Muscle of back (tissue), 11 donors: ENCODE measurements around the gene CREG2. TPM values are rescaled to one million over a fixed set of nuclear protein-coding genes. Genes with fewer than 3 reads are reported as not detected.
"Not testable (repeated sequence)": the region's sequence is repeated elsewhere in the genome, so short reads cannot be mapped to it uniquely, and the experiment has no call there.

ENCODE experiments used
- DNase-seq, 3 donors: peaks; one replicate each; pipeline versions ENCODE4 v3.0.0 to v3.0.0-alpha.2; 2013
- polyA plus RNA-seq, 10 donors: library from polyadenylated mRNA; unstranded; fragments of 120-200 nt; gene quantifications; one replicate each; pipeline ENCODE4 v1.2.1, GENCODE V29; 2013; ENCODE audit not compliant: insufficient read length in 10 of 10

Gene CREG2
- polyA plus RNA-seq, 10 donors: 2.3 to 8.1 (median 3.6) TPM

DNA sequence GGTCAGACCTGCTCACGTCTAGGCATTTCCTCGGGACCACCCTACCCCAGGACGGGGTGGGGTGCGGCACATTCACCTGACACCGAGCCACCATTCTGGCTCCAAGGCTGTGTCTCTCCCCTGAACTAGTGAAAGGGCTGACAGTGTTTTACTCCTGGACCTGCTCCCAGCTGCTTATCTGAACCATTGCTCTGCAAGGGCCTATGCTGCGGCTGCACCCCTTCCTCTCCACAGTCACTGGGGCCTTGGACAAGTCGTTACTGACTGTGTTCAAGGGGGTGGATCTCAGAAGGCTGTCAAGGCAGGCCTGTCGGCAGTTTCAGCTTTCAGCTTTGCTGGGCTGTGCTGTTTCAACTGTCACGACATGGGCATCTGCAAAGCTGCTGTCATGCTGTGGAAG is 11.7 kb downstream of the CREG2 start:
- DNase-seq: no peak

DNA sequence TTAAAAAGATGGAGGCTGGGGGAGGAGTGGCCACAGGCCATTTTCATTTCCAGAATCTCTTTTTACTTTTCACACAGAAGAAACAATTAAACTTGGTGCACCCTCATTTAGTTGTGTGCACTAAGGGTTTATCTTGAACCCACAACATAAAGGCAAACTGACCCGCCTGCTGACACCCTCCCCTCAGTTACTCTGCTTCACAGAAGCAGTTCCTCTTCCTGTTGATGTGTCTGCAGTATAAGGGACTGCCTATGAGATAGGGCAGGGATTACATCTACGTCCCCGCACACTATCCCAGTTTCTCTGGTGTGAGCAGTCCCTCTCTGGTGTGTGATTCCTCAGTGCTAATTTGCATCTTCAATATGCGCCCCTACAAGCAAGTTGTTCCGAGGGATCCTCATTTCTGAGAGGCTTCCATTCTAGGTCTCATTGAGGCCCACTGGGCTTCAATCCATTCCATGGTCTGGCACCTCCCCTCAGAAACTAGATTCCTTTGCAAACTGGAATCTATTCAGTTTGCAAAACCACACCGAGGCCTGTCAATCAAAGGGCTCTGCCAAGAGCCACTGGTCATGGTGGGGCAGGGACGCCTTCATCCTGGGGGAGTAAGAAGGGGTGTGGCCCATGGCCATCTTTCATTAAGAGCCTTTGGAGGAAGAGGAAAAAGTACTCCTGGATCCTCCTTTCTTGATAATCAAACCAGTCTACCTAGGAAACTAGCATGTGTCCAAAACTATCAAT is 12.3 kb downstream of the CREG2 start:
- DNase-seq: no peak

DNA sequence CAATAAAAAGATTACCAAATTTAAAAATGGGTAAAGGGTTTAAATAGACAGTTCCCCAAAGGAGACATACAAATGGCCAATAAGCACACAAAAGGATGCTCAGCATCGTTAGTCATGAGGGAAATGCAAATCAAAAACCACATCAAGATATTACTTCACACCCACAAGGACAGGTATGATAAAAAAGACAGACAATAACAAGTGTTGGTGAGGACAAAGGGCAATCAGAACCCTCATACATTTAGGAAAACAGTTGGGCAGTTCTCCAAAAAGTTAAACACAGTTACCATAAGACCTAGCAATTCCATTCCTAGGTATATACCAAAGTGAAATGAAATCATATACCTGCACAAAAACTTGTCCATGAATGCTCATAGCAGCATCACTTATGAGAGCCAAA is 14.5 kb downstream of the CREG2 start:
- no peak for DNase-seq

DNA sequence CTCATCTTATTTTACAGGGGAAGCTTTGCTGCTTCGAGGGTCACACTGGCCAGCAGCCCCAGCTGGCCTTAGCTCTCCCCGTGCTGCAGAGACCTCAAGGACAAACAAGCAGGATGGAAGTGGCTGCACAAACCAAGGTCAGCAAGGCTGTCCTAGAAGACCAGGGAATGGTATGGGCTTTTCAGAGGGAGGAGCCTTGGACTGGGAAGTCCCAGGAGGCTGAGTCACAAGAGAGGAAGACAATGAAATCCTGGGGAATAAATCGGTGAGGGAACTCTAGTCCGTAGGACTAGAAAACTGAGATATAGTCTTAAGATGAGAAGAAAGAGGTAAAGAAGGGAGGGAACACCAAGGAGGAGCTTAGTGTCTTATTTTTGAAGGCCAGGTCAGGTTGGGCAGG is 15.7 kb downstream of the CREG2 start:
- no peak for DNase-seq

DNA sequence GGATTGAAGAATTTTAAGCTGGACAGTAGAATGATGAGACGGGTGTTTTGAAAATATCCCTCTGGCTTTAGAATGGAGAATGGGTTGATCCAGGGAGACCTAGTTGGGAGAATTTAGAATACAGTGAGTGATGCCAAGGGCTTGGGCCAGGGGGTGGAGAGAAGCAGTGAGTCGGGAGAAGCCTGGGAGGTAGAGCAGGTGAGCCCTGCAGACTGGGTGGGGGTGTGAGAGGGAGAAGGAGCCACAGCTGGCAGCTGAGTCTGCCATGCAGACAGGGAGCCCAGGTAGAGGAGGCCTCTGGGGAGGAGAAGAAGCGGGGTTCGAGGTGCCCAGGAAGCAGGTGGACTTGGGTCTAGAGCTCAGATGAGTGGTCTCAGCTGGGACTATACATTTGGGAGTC is 18.2 kb downstream of the CREG2 start:
- DNase-seq: no peak

DNA sequence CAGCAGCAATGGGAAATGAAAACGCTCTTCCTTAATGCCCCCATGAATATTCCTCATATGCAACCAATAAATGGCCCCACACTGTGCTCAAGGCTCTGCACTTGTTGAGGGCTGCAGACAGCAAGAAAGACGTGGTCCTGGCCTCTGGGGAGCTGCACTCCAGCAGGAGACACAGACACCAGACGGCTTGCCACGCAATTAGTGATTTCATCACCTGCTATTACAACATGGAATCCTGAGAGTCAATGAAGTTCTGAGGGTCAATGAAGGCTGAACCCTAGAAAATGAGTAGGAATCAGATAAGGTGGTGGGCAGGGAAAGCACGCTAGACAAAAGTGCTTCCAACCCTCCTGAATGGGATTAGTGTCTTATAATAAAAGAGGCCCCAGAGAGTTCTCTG is 18.9 kb downstream of the CREG2 start:
- DNase-seq: no peak

DNA sequence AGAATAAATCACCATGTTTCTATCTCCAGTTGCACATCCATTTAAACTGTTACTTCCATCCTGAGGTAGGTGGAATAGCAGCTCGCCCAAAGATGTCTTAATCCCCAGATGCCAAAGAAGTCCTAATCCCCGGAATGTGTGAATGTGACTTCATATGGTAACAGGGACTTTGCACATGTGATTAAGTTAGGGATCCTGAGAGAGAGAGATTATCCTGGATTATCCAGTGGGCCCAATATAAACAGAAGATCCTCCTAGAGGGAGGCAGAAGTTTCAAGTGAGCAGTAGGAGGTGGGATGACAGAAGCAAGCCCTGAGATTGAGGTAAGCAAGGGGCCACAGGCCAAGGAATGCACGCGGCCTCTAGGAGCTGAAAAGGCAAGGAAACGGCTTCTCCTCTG is 19.8 kb downstream of the CREG2 start:
- DNase-seq: no peak

DNA sequence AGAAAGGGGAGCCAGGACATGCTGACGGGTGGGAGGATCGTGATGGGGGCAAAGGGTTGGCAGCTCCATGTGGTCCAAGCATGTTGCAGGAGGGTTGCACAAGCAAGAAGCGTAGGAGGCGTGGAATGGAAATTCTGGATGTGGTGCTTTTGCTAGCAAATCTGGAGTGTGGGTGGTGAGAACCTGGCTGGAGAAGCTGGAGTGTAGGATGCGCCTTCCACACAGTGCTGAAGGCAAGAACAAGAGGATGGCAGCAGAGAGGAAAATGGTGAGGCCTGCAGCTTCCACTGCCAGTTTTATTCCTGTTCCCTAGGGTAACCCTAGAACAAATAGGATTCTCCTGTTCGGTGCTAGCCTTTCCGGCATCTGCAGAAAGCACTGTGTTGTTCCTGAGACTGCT is 22.4 kb downstream of the CREG2 start:
- DNase-seq: no peak

DNA sequence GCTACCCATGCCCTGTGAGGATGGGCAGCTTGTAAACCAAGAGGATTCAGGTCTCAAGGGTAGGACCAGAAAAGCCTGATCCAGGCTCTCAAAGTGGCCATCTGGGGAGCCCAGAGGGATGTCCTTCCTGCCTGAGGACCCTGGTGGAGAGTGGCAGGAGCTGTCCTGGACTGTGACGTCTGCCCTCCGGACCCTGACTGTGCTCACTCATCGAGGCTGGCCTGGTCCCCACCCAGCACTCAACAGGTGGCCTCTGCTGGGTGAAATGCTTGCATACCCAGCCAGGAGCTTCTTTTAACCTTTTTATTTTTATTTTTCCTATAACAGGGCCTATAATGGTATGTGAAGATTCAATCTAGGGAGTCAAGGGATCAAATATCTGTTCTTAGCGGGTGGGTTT is 24.5 kb downstream of the CREG2 start:
- no peak for DNase-seq

DNA sequence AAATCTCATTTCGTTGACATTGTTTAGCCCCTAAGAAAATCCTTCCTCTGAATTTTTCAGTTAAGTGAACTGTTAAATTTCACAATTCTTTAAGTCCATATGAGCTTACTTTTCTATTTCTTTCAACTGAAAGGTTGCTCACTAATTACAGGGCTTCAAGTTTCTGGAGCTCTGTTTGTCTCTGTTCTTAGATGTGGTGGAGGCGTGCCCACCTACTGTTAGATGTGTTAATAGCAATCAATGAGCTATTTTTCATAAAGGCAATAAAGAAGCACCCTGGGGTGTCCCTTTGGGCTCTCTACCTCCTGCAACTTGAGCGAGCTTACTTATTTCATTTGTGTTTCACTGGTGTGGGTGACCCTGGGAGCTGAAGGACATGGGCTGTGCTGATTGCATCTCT is 25.0 kb downstream of the CREG2 start:
- no peak for DNase-seq

DNA sequence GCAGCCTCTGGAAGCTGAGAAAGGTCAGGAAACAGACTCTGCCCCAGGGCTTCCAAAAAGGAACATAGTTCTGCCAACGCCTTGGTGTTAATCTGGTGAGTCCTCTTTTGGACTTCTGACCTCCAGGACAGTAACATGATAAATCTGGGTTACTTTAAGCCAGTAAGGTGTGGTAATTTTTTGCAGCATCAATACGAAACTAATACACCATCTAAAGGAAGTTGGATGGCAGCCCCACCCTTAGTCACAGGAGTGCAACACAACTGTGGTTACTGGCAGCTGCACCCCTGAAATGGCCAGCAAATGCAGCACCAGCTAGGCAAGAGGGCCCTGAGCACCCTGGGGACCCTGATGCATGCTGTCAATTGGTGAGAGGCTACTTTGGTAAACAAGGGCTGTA is 25.8 kb downstream of the CREG2 start:
- no peak for DNase-seq

DNA sequence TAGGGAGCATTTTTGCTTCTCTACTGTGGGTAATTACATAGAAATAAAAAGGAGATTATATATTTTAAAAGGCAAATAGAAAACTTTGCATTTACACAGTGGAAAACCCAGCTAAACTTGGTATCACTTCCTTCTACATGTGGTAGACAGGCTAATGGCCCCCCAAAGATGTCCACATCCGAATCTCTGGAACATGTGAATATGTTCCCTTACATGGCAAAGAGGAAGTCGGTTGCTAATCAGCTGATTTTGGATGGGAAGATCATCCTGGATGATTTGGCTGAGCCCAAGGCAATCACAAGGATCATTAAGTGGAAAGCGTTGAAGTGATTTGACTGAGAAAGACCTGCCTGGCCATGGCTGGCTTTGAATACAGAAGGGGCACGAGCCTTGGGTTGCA is 26.2 kb downstream of the CREG2 start:
- no peak for DNase-seq

DNA sequence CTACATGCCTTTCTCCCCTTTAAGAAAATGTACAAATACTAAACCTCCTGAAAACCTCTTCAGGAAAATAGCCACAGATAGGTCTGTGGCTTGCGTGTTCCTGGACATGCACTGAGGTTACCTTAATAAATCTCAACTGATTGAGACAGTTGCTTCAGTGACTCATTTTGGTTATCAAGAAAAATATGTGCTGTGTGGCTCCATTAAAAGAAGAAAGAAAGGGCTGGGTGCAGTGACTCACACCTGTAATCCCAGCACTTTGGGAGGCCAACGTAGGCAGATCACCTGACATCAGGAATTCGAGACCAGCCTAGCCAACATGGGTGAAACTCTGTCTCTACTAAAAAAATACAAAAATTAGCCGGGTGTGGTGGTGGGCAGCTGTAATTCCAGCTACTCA is 27.1 kb downstream of the CREG2 start:
- DNase-seq: no peak

DNA sequence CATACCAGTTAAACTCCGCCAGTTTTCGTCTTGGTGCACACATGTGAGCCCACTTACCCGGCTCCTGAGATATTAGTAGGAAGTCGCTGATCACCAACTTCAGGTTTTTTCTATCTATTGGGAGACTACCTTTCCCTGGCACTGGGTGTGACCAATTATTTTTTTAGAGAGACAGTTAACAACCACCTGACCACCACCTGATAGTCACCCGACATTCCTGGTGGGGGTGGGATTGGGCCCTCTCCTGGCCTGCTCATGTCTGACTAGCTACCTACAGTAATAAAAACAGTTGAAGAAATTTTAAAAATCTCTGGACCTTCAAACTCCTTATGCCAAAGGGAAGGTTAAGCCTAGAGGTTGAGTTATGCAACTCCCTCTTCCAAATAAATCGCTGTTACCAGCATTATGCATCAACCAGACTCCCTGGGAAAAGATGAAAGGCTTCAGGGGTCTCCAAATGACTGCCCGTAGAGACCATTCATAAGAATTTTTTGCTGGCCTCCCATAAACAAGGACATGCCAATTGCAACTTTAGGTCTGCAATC is 27.8 kb downstream of the CREG2 start:
- DNase-seq: no peak

DNA sequence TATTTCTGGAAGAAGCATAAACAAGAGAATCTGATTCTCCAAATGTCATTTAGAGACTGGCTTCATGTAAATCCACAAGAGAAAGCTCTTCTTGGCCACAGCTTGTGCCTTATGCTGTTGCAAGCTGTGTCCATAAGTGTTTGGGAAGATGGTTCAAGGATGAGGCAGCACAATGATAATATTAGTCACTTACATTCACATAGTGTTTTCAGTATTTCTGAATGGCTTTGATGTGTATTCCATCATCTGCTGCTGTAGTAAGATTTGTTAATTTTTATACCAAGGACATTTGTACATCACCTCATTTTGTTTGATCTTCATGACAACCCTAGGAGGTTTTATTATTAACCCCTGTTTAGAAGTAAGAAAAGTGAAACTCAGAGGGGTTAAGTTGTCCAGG is 29.9 kb downstream of the CREG2 start:
- no peak for DNase-seq

DNA sequence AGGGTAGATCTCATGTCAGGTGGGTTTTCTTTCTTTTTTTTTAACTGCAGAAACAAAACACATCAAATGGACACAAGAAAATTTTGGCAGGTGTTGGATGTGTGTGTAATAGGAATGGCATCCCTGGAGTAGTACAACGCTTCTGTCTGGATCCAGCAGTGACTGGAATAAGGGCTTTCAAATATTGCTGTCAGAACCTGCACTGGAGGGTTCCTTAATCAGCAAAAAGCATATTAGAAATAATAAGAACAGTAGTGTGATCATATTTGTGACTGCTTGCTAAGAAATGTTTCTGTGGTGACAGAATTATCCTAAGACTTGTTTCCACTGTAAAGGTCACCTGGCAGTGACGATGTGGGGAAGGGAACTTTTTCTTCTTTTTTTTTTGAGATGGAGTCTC is 30.8 kb downstream of the CREG2 start:
- no peak for DNase-seq

DNA sequence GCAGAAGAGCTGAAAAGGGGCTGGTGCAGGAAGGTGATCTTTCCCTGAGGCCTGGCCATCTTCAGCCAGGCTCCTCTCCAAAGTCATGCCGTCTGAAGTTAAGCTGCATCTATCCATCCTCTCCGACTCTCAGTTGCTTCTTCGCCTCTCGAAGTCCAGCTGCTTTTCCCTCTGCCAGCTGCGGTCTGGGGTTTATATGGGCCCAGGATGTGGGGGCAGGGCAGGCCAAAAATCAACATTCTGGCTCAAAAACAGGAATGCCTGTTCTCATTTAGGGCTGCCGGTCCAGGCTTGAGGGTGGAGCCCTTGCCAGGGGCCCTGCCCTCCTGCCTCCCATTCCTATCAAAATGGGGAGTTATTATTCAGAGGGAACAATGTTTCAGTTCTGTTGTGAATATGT is 31.2 kb downstream of the CREG2 start:
- DNase-seq: no peak

DNA sequence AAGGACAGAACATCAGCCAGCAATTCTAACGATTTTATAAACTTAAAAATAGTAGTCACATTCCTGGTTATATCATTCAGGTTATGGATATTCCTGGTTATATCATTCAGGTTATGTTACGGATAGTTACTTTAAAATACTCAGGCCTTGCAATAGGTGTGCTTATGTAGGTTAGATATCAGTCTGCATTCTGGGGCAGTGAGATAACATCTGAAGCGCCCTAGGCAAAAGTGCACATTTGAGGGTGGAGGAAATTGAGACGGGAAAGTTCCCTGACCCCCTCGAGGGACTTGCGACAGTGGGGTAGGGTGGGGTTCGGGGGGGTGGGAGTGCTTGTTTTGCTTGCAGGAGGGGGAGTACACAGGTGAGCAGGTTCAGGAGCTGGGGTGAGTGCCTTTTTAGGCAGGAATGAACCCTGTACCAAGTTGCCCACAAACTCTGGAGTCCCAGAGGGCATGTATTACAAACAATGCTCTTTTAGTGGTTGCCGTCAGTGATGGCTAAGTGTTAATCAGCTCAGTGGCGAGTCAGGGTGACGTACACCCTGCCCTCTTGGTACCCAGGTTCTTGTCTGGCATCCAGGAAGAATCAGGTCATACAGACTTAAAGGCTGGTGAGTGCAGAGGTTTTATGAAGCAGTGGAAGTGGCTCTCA is 31.8 kb downstream of the CREG2 start:
- no peak for DNase-seq

DNA sequence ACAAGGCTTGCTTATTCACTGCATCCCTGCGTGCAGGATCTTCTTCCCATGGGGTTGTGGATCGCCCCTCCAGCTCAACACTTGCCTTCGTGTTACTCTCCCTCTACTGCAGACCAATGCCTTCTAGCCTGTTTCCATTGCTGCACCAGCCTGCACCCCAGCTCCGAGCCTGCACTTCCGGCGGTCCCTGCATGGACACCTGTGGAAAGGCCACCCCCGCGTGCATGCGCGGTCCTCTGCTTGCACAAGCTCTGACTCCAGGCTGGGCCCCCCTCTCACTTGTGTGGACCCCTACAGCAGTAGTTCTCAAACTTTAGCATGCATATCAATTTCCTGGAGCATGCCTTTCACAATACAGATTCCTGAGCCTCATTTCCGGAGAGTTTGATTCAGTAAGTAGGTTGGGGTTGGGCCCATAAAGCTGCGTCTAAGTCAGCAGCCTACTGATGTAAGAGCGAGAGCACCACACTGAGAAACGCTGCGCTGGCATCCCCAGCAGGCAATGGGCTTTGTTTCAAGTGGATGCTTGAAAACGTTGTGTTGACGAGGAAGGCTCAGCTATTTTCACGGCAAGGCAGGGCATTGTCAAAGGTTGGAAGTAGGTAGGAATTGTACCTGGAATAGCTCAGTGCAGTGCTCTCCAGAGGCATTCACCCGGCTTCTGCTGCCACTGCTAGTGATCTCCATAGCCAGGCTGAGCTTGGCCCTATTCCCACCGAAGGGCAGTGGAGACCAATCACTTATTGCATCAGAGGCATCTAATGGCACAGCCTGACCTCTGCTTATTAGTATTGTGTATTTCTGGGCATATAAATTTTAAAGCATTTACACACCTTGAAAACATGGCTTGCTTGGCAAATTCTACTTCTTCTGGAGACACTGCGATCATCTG is 32.6 kb downstream of the CREG2 start:
- DNase-seq: no peak

DNA sequence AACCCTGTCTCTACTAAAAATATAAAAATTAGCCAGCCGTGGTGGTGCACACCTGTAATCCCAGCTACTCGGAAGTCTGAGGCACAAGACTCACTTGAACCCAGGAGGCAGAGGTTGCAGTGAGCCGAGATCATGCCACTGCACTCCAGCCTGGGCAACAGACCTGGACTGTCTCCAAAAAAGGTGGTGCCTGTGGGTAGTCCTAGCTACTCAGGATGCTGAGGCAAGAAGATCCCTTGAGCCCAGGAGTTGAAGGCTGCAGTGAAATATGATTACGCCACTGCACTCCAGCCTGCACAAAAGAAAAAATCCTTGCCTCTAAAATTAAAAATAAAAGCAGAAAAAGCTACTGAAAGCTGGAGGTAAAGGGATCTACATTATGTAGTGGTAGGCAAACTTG is 34.7 kb downstream of the CREG2 start:
- DNase-seq: not testable (repeated sequence)

DNA sequence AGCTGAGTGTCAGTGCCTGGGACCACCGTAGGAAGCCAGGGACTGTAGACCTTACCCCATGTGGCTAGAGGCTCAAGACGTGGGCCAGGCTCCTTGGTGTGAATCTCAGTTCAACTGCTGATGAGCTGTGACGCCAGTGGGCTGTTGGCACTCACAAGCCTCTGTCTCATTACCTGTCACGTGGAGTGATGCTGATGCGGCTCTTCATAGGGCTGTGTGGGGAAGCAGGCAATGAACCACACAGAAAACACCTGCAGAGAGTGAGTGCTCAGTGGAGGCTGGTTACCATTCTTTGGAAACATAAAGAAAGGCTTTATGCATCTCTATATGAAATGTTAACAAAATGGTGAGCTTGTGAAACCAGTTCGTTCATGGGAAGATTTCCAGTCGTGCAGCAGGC is 36.1 kb downstream of the CREG2 start:
- DNase-seq: no peak

DNA sequence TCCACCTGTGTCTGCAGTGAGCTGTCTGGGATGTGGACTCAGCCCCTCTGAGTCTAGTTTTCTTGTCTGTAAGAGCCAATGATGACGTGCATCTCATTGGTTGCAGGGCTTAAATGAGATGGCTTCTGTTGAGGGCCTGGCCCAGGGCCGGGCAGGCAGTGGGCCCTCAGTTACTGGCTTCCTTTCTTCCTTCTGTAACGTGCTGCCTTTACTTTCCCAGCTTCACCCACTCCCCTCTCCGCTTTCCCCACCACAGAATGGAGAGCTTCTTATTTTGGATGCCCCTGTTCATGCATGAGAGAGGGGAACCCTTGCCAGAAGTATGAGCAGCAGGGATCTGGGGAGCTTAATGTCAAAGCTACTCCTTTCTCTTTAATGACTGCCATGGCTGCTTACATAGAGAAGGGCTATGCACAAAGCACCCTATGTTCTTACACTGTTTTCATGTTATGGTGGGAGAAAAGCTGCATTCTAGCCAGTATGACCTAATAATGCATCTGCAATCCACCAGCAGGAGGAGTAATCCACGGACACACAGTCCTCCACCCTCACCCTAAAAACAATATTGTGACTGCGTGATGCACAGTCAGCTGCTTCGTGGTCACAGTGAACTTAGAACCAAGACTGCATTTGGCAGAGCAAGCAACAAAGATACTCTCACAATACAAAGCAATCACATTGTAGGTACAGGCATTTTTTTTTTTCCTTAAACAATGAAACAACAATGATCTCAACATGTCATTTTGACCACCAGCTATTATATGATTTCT is 37.2 kb downstream of the CREG2 start:
- DNase-seq: peak in 1 of 3 donors; percentile 13
